GM21786 (cell line): ENCODE measurements around the gene NR4A3.

ENCODE experiments used
- ATAC-seq: cut with Tn5 transposase; IDR thresholded peaks from one replicate; pipeline ENCODE4 v1.9.1; 2021; ENCODE audit not compliant: unreplicated experiment

Gene NR4A3

GRCh38 chr9:99873531-99873930 lies 51.8 kb downstream of the NR4A3 start:
- ATAC-seq = no peak

- no peak for ATAC-seq
These were observed 52.4 kb downstream of the NR4A3 start for GRCh38 chr9:99873943-99874584.

- no peak for ATAC-seq
These were observed 54.5 kb downstream of the NR4A3 start for GRCh38 chr9:99876190-99876589.

- no peak for ATAC-seq
These were observed 57.0 kb downstream of the NR4A3 start for GRCh38 chr9:99878651-99879050.

GRCh38 chr9:99881769-99882168 lies 60.1 kb downstream of the NR4A3 start:
- no peak for ATAC-seq

- no peak for ATAC-seq
These were observed 64.1 kb downstream of the NR4A3 start for GRCh38 chr9:99885747-99886146.

GRCh38 chr9:99889120-99889519 lies 67.4 kb downstream of the NR4A3 start:
- ATAC-seq = no peak

- no peak for ATAC-seq
These were observed 73.1 kb downstream of the NR4A3 start for GRCh38 chr9:99894826-99895225.

GRCh38 chr9:99895510-99895909 lies 73.8 kb downstream of the NR4A3 start:
- no peak for ATAC-seq

GRCh38 chr9:99896119-99896518 lies 74.4 kb downstream of the NR4A3 start:
- ATAC-seq = no peak

GRCh38 chr9:99903393-99903792 lies 81.7 kb downstream of the NR4A3 start:
- ATAC-seq = no peak

- ATAC-seq = no peak
These were observed 84.2 kb downstream of the NR4A3 start for GRCh38 chr9:99905833-99906402.

GRCh38 chr9:99906403-99907207 lies 84.9 kb downstream of the NR4A3 start, which contains the start of gene STX17:
Gene STX17 (plus strand): TSS chr9:99906654. CDS start chr9:99915240, 8,586 bp downstream.
- ATAC-seq = peak; percentile 82

GRCh38 chr9:99907208-99907532 lies 85.5 kb downstream of the NR4A3 start:
- ATAC-seq = no peak

- no peak for ATAC-seq
These were observed 89.9 kb downstream of the NR4A3 start for GRCh38 chr9:99911600-99911999.
